CD14-positive monocyte (primary cell): ENCODE measurements around the gene ERMN. TPM values are rescaled to one million over a fixed set of nuclear protein-coding genes. Genes with fewer than 3 reads are reported as not detected.

Experiments used
- DNase-seq, 3 donors: peaks; one replicate each; pipeline ENCODE4 v3.0.0-alpha.2; 2011 to 2022
- H2AFZ ChIP-seq: 2 replicates; pipeline ENCODE4 v1.6.0; 2012; ENCODE audit warnings: mild to moderate bottlenecking, low read depth, low read length, inconsistent platforms; ENCODE audit not compliant: insufficient read depth, poor library complexity, severe bottlenecking
- H3K27ac ChIP-seq, 2 donors: 1 replicate in 1 of 2; 2 replicates in 1 of 2; pipeline ENCODE4 v1.5.1; 2012 to 2013; ENCODE audit warnings: low read length in 2 of 2, control low read depth in 1 of 2, inconsistent platforms in 1 of 2, low read depth in 1 of 2, mild to moderate bottlenecking in 1 of 2
- H3K27me3 ChIP-seq, 2 donors: one replicate each; pipeline versions ENCODE4 v1.6.0 to v1.6.1; 2011 to 2013; ENCODE audit warnings: low read length in 2 of 2; ENCODE audit not compliant: control insufficient read depth in 2 of 2, insufficient read depth in 2 of 2
- H3K36me3 ChIP-seq, 2 donors: replicated peaks in 1 of 2; 1 replicate in 1 of 2; 2 replicates in 1 of 2; pipeline versions ENCODE4 v1.5.1 to v1.6.1; 2012 to 2013; ENCODE audit warnings: low read length in 2 of 2, control low read depth in 1 of 2, inconsistent platforms in 1 of 2, mild to moderate bottlenecking in 1 of 2; ENCODE audit not compliant: insufficient read depth in 2 of 2, control insufficient read depth in 1 of 2
- H3K4me1 ChIP-seq, 2 donors: 1 replicate in 1 of 2; 2 replicates in 1 of 2; pipeline versions ENCODE4 v1.5.1 to v1.6.1; 2012 to 2013; ENCODE audit warnings: low read length in 2 of 2, control low read depth in 1 of 2, inconsistent platforms in 1 of 2, mild to moderate bottlenecking in 1 of 2, moderate library complexity in 1 of 2; ENCODE audit not compliant: insufficient read depth in 2 of 2, control insufficient read depth in 1 of 2
- H3K4me2 ChIP-seq: replicated peaks from 2 replicates; pipeline ENCODE3; 2012; ENCODE audit warnings: low read length, moderate library complexity, mild to moderate bottlenecking; ENCODE audit not compliant: poor library complexity, severe bottlenecking; ENCODE audit errors: extremely low read depth
- H3K4me3 ChIP-seq, 3 experiments: fragments of 200-600 bp in 1 of 3; sonication (generic) in 1 of 3; replicated peaks in 1 of 3; 1 replicate in 2 of 3; 2 replicates in 1 of 3; pipeline ENCODE4 v1.5.1; 2011 to 2013; ENCODE audit warnings: low read length in 3 of 3, mild to moderate bottlenecking in 3 of 3, control low read depth in 2 of 3, low read depth in 2 of 3, inconsistent platforms in 1 of 3, moderate library complexity in 1 of 3
- H3K79me2 ChIP-seq: 2 replicates; pipeline ENCODE4 v1.6.0; 2012; ENCODE audit warnings: mild to moderate bottlenecking, control low read depth, inconsistent platforms, low read length, moderate library complexity; ENCODE audit not compliant: insufficient read depth
- H3K9ac ChIP-seq: 2 replicates; pipeline ENCODE4 v1.6.0; 2017; ENCODE audit warnings: low read length, mild to moderate bottlenecking; ENCODE audit not compliant: insufficient read depth, poor library complexity, severe bottlenecking
- H3K9me3 ChIP-seq, 2 donors: replicated peaks in 1 of 2; 1 replicate in 1 of 2; 2 replicates in 1 of 2; pipeline versions ENCODE4 v1.5.1 to v1.6.1; 2012 to 2013; ENCODE audit warnings: low read length in 2 of 2, control low read depth in 1 of 2; ENCODE audit not compliant: control insufficient read depth in 1 of 2, insufficient read depth in 1 of 2
- H4K20me1 ChIP-seq: 2 replicates; pipeline ENCODE4 v1.6.0; 2012; ENCODE audit warnings: mild to moderate bottlenecking, low read length, control low read depth, moderate library complexity; ENCODE audit not compliant: insufficient read depth
- H3K27ac Mint-ChIP-seq, 7 donors: one replicate each; pipeline ENCODE4 v1.8.0; 2020; ENCODE audit warnings: mild to moderate bottlenecking in 7 of 7, mixed read lengths in 7 of 7, moderate library complexity in 6 of 7, inconsistent platforms in 2 of 7
- H3K27me3 Mint-ChIP-seq, 3 donors: one replicate each; pipeline ENCODE4 v1.8.0; 2021 to 2022; ENCODE audit warnings: low read depth in 3 of 3, mild to moderate bottlenecking in 3 of 3, mixed read lengths in 3 of 3, moderate library complexity in 3 of 3, inconsistent platforms in 1 of 3
- H3K36me3 Mint-ChIP-seq, 2 donors: one replicate each; pipeline ENCODE4 v1.8.0; 2020; ENCODE audit warnings: mixed read lengths in 2 of 2, inconsistent platforms in 1 of 2, mild to moderate bottlenecking in 1 of 2
- H3K4me1 Mint-ChIP-seq: one replicate; pipeline ENCODE4 v1.8.0; 2020; ENCODE audit warnings: mild to moderate bottlenecking, mixed read lengths
- H3K4me3 Mint-ChIP-seq, 2 donors: one replicate each; pipeline ENCODE4 v1.8.0; 2020; ENCODE audit warnings: mild to moderate bottlenecking in 2 of 2, mixed read lengths in 2 of 2, moderate library complexity in 1 of 2
- H3K9me3 Mint-ChIP-seq, 7 donors: one replicate each; pipeline ENCODE4 v1.8.0; 2020 to 2022; ENCODE audit warnings: mixed read lengths in 7 of 7, mild to moderate bottlenecking in 6 of 7, moderate library complexity in 6 of 7, inconsistent platforms in 2 of 7
- WGBS: methylation state at CpG from one replicate; pipeline ENCODE4 v1.1.5; 2013; ENCODE audit warnings: missing lambda C conversion rate; ENCODE audit not compliant: insufficient coverage; 5-methylcytosine and 5-hydroxymethylcytosine counted together
- intact Hi-C, 2 donors: fragments of 100-400 bp; cut with micrococcal nuclease; formaldehyde crosslinking; loops; one replicate each; pipeline versions ENCODE4 v1.15.0 to v1.15.1; 2023
- polyA plus RNA-seq, 3 donors: library from polyadenylated mRNA; depleted of rRNA in 1 of 3; unstranded in 2 of 3; stranded (reverse) in 1 of 3; fragments of 300-500 nt in 2 of 3; fragments of >200 nt in 1 of 3; fragmentation: Illumina TruSeq in 2 of 3; gene quantifications; 1 replicate in 2 of 3; 2 replicates in 1 of 3; pipeline ENCODE4 v1.2.3, GENCODE V29; 2012 to 2021
- TF ChIP-seq, protein P1 (sequence below): fragments of 200-600 bp; IDR thresholded peaks from one replicate; pipeline ENCODE4 v1.8.0; 2022; ENCODE audit warnings: antibody characterized with exemption, mild to moderate bottlenecking

ERMN gene
- polyA plus RNA-seq, 3 donors, result 0.19 to 3.9 TPM; not detected in 1

- H3K36me3 Mint-ChIP-seq, result no peaks in the 10 kb centered on the region
- peaks cover 12% of the 10 kb centered on the region for H3K4me1 Mint-ChIP-seq
- no peaks in the 10 kb centered on the region for H3K9me3 ChIP-seq
- peak; percentile 33 to 71 (median 52) for DNase-seq
- TF ChIP-seq, protein P1, sequence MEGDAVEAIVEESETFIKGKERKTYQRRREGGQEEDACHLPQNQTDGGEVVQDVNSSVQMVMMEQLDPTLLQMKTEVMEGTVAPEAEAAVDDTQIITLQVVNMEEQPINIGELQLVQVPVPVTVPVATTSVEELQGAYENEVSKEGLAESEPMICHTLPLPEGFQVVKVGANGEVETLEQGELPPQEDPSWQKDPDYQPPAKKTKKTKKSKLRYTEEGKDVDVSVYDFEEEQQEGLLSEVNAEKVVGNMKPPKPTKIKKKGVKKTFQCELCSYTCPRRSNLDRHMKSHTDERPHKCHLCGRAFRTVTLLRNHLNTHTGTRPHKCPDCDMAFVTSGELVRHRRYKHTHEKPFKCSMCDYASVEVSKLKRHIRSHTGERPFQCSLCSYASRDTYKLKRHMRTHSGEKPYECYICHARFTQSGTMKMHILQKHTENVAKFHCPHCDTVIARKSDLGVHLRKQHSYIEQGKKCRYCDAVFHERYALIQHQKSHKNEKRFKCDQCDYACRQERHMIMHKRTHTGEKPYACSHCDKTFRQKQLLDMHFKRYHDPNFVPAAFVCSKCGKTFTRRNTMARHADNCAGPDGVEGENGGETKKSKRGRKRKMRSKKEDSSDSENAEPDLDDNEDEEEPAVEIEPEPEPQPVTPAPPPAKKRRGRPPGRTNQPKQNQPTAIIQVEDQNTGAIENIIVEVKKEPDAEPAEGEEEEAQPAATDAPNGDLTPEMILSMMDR, result peak; percentile 90
- H3K4me2 ChIP-seq, result no peak overlapping the region
- H3K27ac Mint-ChIP-seq, result no peak overlapping the region
- intact Hi-C loops, result loop anchor here (10.0 kb wide), 2 partner anchors 292 to 702 kb away; no protein-coding TSS in a partner anchor
- H3K4me3 Mint-ChIP-seq, result no peak overlapping the region
- H3K4me1 ChIP-seq, result peaks cover 0 to 12% of the 10 kb centered on the region in 2 donors
- H3K9me3 Mint-ChIP-seq, result no peaks in the 10 kb centered on the region
- no peaks in the 10 kb centered on the region for H3K36me3 ChIP-seq
- H2AFZ ChIP-seq, result no peak overlapping the region
- 0% methylated on average over 2 of the region's 9 CpGs for WGBS
- peaks cover 0 to 4% of the 10 kb centered on the region in 2 donors for H3K27me3 ChIP-seq
- peaks cover 0 to 4% (median 1%) of the 10 kb centered on the region in 3 donors for H3K27me3 Mint-ChIP-seq
- no peaks in the 10 kb centered on the region for H3K79me2 ChIP-seq
- no peak overlapping the region for H3K9ac ChIP-seq
- H3K4me3 ChIP-seq, result no peak overlapping the region
- no peaks in the 10 kb centered on the region for H4K20me1 ChIP-seq
- H3K27ac ChIP-seq, result no peak overlapping the region
Observed at GRCh38 chr2:157302492-157303099, 23.0 kb downstream of the ERMN start.

DNA sequence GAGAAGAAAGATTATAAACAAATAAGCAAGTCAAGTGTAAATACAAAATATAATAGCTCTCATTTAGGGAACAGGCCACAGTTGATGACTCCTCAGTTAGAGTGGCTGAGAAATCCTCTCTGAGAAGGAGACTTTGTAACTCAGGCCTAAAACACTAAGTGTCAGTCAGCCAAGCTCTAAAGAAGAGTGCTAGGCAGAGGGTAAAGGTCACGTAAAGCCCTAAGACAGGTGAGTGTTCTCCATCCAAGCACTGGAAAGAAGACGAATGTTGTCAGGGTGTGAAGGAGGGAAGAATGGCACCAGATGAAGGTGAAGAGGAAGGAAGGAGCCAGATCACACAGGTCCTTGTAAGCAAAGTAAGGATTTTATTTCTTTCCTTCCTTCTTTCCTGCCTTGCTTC is 24.3 kb downstream of the ERMN start:
- Mint-ChIP-seq H3K27ac (no peak overlapping the region), H3K4me3 (no peak overlapping the region), H3K9me3 (no peaks in the 10 kb centered on the region), H3K4me1 (peaks cover 2% of the 10 kb centered on the region), H3K27me3 (peaks cover 0 to 4% (median 1%) of the 10 kb centered on the region in 3 donors), H3K36me3 (no peaks in the 10 kb centered on the region)
- intact Hi-C loops, result loop anchor here (10.0 kb wide), 2 partner anchors 293 to 703 kb away; no protein-coding TSS in a partner anchor
- no peaks in the 10 kb centered on the region for H3K36me3 ChIP-seq
- H3K9me3 ChIP-seq, result no peaks in the 10 kb centered on the region
- no peak overlapping the region for H3K4me2 ChIP-seq
- no peak overlapping the region for H2AFZ ChIP-seq
- no CpG with 5 or more reads among the region's 2 CpGs for WGBS
- TF ChIP-seq, protein P1, result no peak
- no peak overlapping the region for H3K27ac ChIP-seq
- H3K9ac ChIP-seq, result no peak overlapping the region
- no peaks in the 10 kb centered on the region for H4K20me1 ChIP-seq
- H3K27me3 ChIP-seq, result peaks cover 0 to 4% of the 10 kb centered on the region in 2 donors
- no peaks in the 10 kb centered on the region for H3K79me2 ChIP-seq
- no peak overlapping the region for H3K4me3 ChIP-seq
- no peaks in the 10 kb centered on the region for H3K4me1 ChIP-seq
- DNase-seq, result no peak
